Measurements from ENCODE around the gene GRK6. TPM values are rescaled to one million over a fixed set of nuclear protein-coding genes. Genes with fewer than 3 reads are reported as not detected.

The GRK6 gene
- total RNA-seq, 1 donor from 2014 or later: 20.2 TPM

GRCh38 chr5:177491429-177491945 lies 65.0 kb downstream of the GRK6 start:
- no peak for DNase-seq (ENCODE audit: low spot score)
- intact Hi-C loops (cut with DNase I): no loop called here

DNA sequence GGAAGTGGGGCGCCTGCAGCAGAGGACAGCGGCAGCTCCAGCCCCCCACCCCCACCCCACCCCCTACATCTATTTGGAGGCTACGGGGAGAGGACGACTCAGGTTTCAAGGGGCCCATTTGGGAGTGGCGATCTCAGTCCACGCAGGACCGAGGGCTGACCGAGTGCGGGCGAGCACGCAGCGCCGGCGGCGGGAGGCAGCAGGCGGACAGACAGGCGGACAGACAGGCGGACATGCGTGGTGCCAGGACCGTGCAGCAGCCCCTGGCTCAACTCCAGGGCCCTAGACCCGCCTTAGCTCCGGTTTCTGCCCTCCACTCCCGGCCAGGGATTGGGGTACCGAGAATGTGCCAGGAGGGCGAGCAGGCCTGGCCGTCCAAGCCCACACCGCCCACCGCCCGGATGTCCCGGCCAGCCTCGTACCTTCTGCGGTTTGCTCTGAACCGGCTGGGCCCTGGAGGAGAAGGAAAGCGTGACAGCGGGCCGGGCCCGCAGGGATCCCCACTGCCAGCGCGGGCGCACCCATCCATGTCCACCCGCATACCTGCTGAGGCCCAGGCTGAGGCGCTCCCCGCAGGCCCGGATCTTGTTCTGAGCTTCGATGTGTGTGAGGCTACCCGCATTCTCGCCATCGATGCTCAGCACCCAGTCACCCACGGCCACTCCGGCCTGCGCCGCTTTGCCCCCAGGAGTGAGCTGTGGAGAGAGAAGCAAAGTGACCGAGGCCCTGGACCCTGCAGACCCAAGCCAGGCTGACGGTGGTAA lies 65.7 kb downstream of the GRK6 start:
- intact Hi-C loops (cut with DNase I): no loop called here
- DNase-seq (ENCODE audit: low spot score): no peak

Other genes with a start within 250 kb of the GRK6 start
- 19.0 TPM for gene RAB24, start 123.0 kb upstream of the GRK6 start, total RNA-seq
- gene PRELID1, start 122.9 kb upstream of the GRK6 start, total RNA-seq: 49.8 TPM
- gene MXD3, start 114.8 kb upstream of the GRK6 start, total RNA-seq: 1.9 TPM
- 67.5 TPM for gene LMAN2, start 75.0 kb upstream of the GRK6 start, total RNA-seq
- gene RGS14, start 68.8 kb upstream of the GRK6 start, total RNA-seq: 4.3 TPM
- gene SLC34A1, start 42.2 kb upstream of the GRK6 start, total RNA-seq: not detected
- gene PFN3, start 26.0 kb upstream of the GRK6 start, total RNA-seq: not detected
- gene F12, start 17.1 kb upstream of the GRK6 start, total RNA-seq: not detected
- 5.1 TPM for gene PRR7, start 20.1 kb downstream of the GRK6 start, total RNA-seq
- 27.5 TPM for gene DBN1, start 47.0 kb downstream of the GRK6 start, total RNA-seq
- 133 TPM for gene PDLIM7, start 70.9 kb downstream of the GRK6 start, total RNA-seq
- gene DOK3, start 83.2 kb downstream of the GRK6 start, total RNA-seq: 4.7 TPM
- gene DDX41, start 90.3 kb downstream of the GRK6 start, total RNA-seq: 37.9 TPM
- gene FAM193B, start 127.9 kb downstream of the GRK6 start, total RNA-seq: 25.4 TPM
- gene TMED9, start 165.5 kb downstream of the GRK6 start, total RNA-seq: 94.9 TPM
- gene B4GALT7, start 173.5 kb downstream of the GRK6 start, total RNA-seq: 16.1 TPM

Data from cardiac septum (tissue), 1 donor.